ENCODE results near the gene HP.
"Not testable (repeated sequence)": the region's sequence is repeated elsewhere in the genome, so short reads cannot be mapped to it uniquely, and the experiment has no call there.

The HP gene

GRCh38 chr16:72073560-72074230, 19.4 kb downstream of the HP start:
- Histone ChIP-seq H3K79me2 (ENCODE audit: insufficient read depth, low read length) (no peaks in the 10 kb centered on the region), H3K9me2 (replicated peaks; ENCODE audit: low read depth, low read length) (no peaks in the 10 kb centered on the region), H3F3A (ENCODE audit: low read depth) (no peaks in the 10 kb centered on the region), H3K36me3 (ENCODE audit: insufficient read depth, low read length) (no peaks in the 10 kb centered on the region), H3K9ac (ENCODE audit: low read depth, low read length, poor library complexity, severe bottlenecking) (no peak overlapping the region), H3K4me2 (ENCODE audit: low read depth, low read length, poor library complexity, severe bottlenecking) (no peak overlapping the region), H3K4me3 (ENCODE audit: low read length, poor library complexity, severe bottlenecking) (no peak overlapping the region), H3K9me3 (ENCODE audit: insufficient read depth, low read depth, low read length) (no peaks in the 10 kb centered on the region), H2AFZ (ENCODE audit: low read length) (no peak overlapping the region), H4K20me1 (ENCODE audit: insufficient read depth, low read length, poor library complexity, severe bottlenecking) (no peaks in the 10 kb centered on the region), H3K27me3 (ENCODE audit: insufficient read depth, low read length, poor library complexity, severe bottlenecking) (no peaks in the 10 kb centered on the region), H3K4me1 (ENCODE audit: insufficient read depth, low read length, poor library complexity, severe bottlenecking) (no peaks in the 10 kb centered on the region)
- TF ChIP-seq CTCF (conservative IDR thresholded peaks at IDR 0.05; ENCODE audit: low read length) (no peak), EZH2phosphoT487 (IDR thresholded peaks at IDR 0.05; ENCODE audit: borderline replicate concordance) (no peak)

- H3K4me1 ChIP-seq (ENCODE audit: insufficient read depth, low read length, poor library complexity, severe bottlenecking); H3K36me3 ChIP-seq (ENCODE audit: insufficient read depth, low read length); H3K4me2 ChIP-seq (ENCODE audit: low read depth, low read length, poor library complexity, severe bottlenecking); H3K4me3 ChIP-seq (ENCODE audit: low read length, poor library complexity, severe bottlenecking); H3K27me3 ChIP-seq (ENCODE audit: insufficient read depth, low read length, poor library complexity, severe bottlenecking); H3F3A ChIP-seq (ENCODE audit: low read depth); H4K20me1 ChIP-seq (ENCODE audit: insufficient read depth, low read length, poor library complexity, severe bottlenecking); H3K9me2 ChIP-seq (replicated peaks; ENCODE audit: low read depth, low read length); H3K9ac ChIP-seq (ENCODE audit: low read depth, low read length, poor library complexity, severe bottlenecking); H2AFZ ChIP-seq (ENCODE audit: low read length); H3K79me2 ChIP-seq (ENCODE audit: insufficient read depth, low read length); H3K9me3 ChIP-seq (ENCODE audit: insufficient read depth, low read depth, low read length): not testable (repeated sequence)
Measured at GRCh38 chr16:72075067-72075466, 20.8 kb downstream of the HP start.

- H3K4me2 ChIP-seq (ENCODE audit: low read depth, low read length, poor library complexity, severe bottlenecking); H3K27me3 ChIP-seq (ENCODE audit: insufficient read depth, low read length, poor library complexity, severe bottlenecking); H3K4me3 ChIP-seq (ENCODE audit: low read length, poor library complexity, severe bottlenecking); H3K36me3 ChIP-seq (ENCODE audit: insufficient read depth, low read length); H3K79me2 ChIP-seq (ENCODE audit: insufficient read depth, low read length); H3K9me2 ChIP-seq (replicated peaks; ENCODE audit: low read depth, low read length); H2AFZ ChIP-seq (ENCODE audit: low read length); H4K20me1 ChIP-seq (ENCODE audit: insufficient read depth, low read length, poor library complexity, severe bottlenecking); H3K9me3 ChIP-seq (ENCODE audit: insufficient read depth, low read depth, low read length); H3K9ac ChIP-seq (ENCODE audit: low read depth, low read length, poor library complexity, severe bottlenecking); H3F3A ChIP-seq (ENCODE audit: low read depth); H3K4me1 ChIP-seq (ENCODE audit: insufficient read depth, low read length, poor library complexity, severe bottlenecking): not testable (repeated sequence)
Measured at GRCh38 chr16:72076991-72077706, 22.8 kb downstream of the HP start.

- H3K79me2 ChIP-seq (ENCODE audit: insufficient read depth, low read length): no peaks in the 10 kb centered on the region
Measured at GRCh38 chr16:72083778-72084404, 29.6 kb downstream of the HP start.

More at GRCh38 chr16:72083778-72084404, 29.6 kb downstream of the HP start:
- Histone ChIP-seq H3K9ac (ENCODE audit: low read depth, low read length, poor library complexity, severe bottlenecking) (no peak overlapping the region), H4K20me1 (ENCODE audit: insufficient read depth, low read length, poor library complexity, severe bottlenecking) (no peaks in the 10 kb centered on the region), H3K4me1 (ENCODE audit: insufficient read depth, low read length, poor library complexity, severe bottlenecking) (no peaks in the 10 kb centered on the region), H3K4me2 (ENCODE audit: low read depth, low read length, poor library complexity, severe bottlenecking) (no peak overlapping the region), H3K36me3 (ENCODE audit: insufficient read depth, low read length) (peaks cover 27% of the 10 kb centered on the region; the same call in 1 of the 2 replicates), H3F3A (ENCODE audit: low read depth) (no peaks in the 10 kb centered on the region), H3K27me3 (ENCODE audit: insufficient read depth, low read length, poor library complexity, severe bottlenecking) (no peaks in the 10 kb centered on the region), H3K4me3 (ENCODE audit: low read length, poor library complexity, severe bottlenecking) (no peak overlapping the region), H3K9me3 (ENCODE audit: insufficient read depth, low read depth, low read length) (no peaks in the 10 kb centered on the region; the same call in 1 of the 2 replicates), H3K9me2 (replicated peaks; ENCODE audit: low read depth, low read length) (no peaks in the 10 kb centered on the region), H2AFZ (ENCODE audit: low read length) (no peak overlapping the region)
- TF ChIP-seq CTCF (conservative IDR thresholded peaks at IDR 0.05; ENCODE audit: low read length): no peak
- no peak for TF ChIP-seq EZH2phosphoT487 (IDR thresholded peaks at IDR 0.05; ENCODE audit: borderline replicate concordance)

All from Loucy (cell line).